ENCODE measurements around the gene SATB2.

Gene SATB2

GRCh38 chr2:199308567-199308966 lies 149.2 kb downstream of the SATB2 start:
- in situ Hi-C loops (cut with HindIII; ENCODE audit: low sequenced_read_pairs): no loop called here
- DNase-seq (ENCODE audit: low read depth): no peak
- no peak for TF ChIP-seq CTCF (IDR thresholded peaks at IDR 0.05; ENCODE audit: low read depth, low read length, missing control alignments)
- no peak overlapping the region for H3K4me3 ChIP-seq (ENCODE audit: low read depth, low read length)

- in situ Hi-C loops (cut with HindIII; ENCODE audit: low sequenced_read_pairs): no loop called here
- H3K4me3 ChIP-seq (ENCODE audit: low read depth, low read length): no peak overlapping the region
- no peak for DNase-seq (ENCODE audit: low read depth)
- TF ChIP-seq CTCF (IDR thresholded peaks at IDR 0.05; ENCODE audit: low read depth, low read length, missing control alignments): no peak
These were observed 150.3 kb downstream of the SATB2 start for GRCh38 chr2:199307461-199307860.

GRCh38 chr2:199306116-199306515 lies 151.6 kb downstream of the SATB2 start:
- H3K4me3 ChIP-seq (ENCODE audit: low read depth, low read length): no peak overlapping the region
- no peak for DNase-seq (ENCODE audit: low read depth)
- in situ Hi-C loops (cut with HindIII; ENCODE audit: low sequenced_read_pairs): no loop called here
- no peak for TF ChIP-seq CTCF (IDR thresholded peaks at IDR 0.05; ENCODE audit: low read depth, low read length, missing control alignments)

- no peak for TF ChIP-seq CTCF (IDR thresholded peaks at IDR 0.05; ENCODE audit: low read depth, low read length, missing control alignments)
These were observed 154.0 kb downstream of the SATB2 start for GRCh38 chr2:199303728-199304177.

GRCh38 chr2:199302851-199303250 lies 154.9 kb downstream of the SATB2 start:
- in situ Hi-C loops (cut with HindIII; ENCODE audit: low sequenced_read_pairs): no loop called here
- no peak for TF ChIP-seq CTCF (IDR thresholded peaks at IDR 0.05; ENCODE audit: low read depth, low read length, missing control alignments)
- peak; percentile 40 for DNase-seq (ENCODE audit: low read depth)
- H3K4me3 ChIP-seq (ENCODE audit: low read depth, low read length): no peak overlapping the region

More at GRCh38 chr2:199303728-199304177, 154.0 kb downstream of the SATB2 start:
- in situ Hi-C loops (cut with HindIII; ENCODE audit: low sequenced_read_pairs): no loop called here
- DNase-seq (ENCODE audit: low read depth): peak; percentile 99
- no peak overlapping the region for H3K4me3 ChIP-seq (ENCODE audit: low read depth, low read length)

GRCh38 chr2:199288424-199288823 lies 169.3 kb downstream of the SATB2 start:
- no peak for TF ChIP-seq CTCF (IDR thresholded peaks at IDR 0.05; ENCODE audit: low read depth, low read length, missing control alignments)
- H3K4me3 ChIP-seq (ENCODE audit: low read depth, low read length): no peak overlapping the region
- in situ Hi-C loops (cut with HindIII; ENCODE audit: low sequenced_read_pairs): no loop called here
- DNase-seq (ENCODE audit: low read depth): no peak

- TF ChIP-seq CTCF (IDR thresholded peaks at IDR 0.05; ENCODE audit: low read depth, low read length, missing control alignments): no peak
- in situ Hi-C loops (cut with HindIII; ENCODE audit: low sequenced_read_pairs): no loop called here
These were observed 175.4 kb downstream of the SATB2 start for GRCh38 chr2:199282309-199282708.

More at GRCh38 chr2:199282309-199282708, 175.4 kb downstream of the SATB2 start:
- H3K4me3 ChIP-seq (ENCODE audit: low read depth, low read length): no peak overlapping the region
- no peak for DNase-seq (ENCODE audit: low read depth)
